ENCODE measurements around the gene TTC23.

- TF ChIP-seq CTCF (IDR thresholded peaks at IDR 0.05; ENCODE audit: low read length) (no peak), EZH2 (optimal IDR thresholded peaks at IDR 0.05; ENCODE audit: low read depth, low read length) (no peak), EZH2phosphoT487 (IDR thresholded peaks at IDR 0.05; ENCODE audit: low read length) (no peak)
Observed at GRCh38 chr15:99181545-99181971, 67.8 kb downstream of the TTC23 start.

All from MM.1S (cell line).